ENCODE results near the gene MAZ.
"Not testable (repeated sequence)": the region's sequence is repeated elsewhere in the genome, so short reads cannot be mapped to it uniquely, and the experiment has no call there.

Gene MAZ

GRCh38 chr16:29784901-29785500, 21.3 kb upstream of the MAZ start:
- DNase-seq (ENCODE audit: low read depth) = no peak

DNA sequence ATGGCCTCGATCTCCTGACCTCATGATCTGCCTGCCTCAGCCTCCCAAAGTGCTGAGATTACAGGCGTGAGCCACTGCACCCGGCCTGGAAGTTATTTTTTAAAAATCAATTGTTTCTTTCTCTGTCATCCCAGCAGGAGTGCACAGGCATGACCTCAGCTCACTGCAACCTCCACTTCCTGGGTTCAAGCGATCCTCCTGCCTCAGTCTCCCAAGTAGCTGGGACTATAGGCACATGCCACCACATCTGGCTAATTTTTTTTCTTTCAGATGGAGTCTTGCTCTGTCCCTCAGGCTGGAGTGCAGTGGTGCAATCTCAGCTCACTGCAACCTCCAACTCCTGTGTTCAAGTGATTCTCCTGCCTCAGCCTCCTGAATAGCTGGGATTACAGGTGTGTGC, 19.2 kb upstream of the MAZ start:
- DNase-seq (ENCODE audit: low read depth) = not testable (repeated sequence)

- no peak for DNase-seq (ENCODE audit: low read depth)
Measured at GRCh38 chr16:29789775-29790182, 16.6 kb upstream of the MAZ start.

DNA sequence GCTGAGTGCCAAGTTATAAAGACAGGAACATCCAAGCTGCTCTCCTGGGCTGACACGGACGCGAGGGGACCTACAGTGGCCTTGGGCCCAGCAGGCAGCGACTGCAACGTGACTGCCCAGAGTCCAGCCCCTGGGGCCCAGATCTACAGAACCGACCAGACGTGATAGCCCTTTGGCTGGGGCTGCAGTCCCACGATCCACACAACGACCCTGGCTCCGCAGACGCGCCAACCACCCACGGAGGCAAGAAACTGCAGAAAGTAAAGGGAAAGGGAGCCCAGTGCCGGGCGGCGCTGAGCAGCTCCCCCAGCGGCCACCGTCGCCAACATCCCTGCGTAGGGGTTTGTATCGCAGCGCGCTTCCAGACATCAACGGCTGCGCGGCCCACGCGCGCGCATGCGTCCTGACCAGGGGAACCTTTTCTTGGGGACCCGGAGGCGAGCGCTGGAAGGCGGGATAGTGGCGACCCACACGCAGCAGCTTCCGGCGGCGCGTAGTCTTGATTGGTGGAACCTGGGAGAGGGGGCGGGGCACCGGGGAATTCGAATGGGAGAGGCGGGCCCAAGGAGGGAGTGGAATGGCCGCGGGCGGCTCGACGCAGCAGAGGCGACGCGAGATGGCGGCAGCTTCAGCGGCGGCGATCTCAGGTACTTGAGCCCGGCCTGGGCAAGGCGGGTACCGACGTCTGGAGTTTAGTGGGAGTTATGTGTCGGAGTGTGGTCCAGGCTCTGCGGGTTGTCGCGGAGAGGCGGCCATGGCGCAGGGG, 16.0 kb upstream of the MAZ start, which contains the start of gene KIF22:
KIF22 (plus strand) TSS at position 569 of the 766 bp plus-strand sequence; CDS start at position 578, 9 bp downstream.
- peak; percentile 96 for DNase-seq (ENCODE audit: low read depth)

DNA sequence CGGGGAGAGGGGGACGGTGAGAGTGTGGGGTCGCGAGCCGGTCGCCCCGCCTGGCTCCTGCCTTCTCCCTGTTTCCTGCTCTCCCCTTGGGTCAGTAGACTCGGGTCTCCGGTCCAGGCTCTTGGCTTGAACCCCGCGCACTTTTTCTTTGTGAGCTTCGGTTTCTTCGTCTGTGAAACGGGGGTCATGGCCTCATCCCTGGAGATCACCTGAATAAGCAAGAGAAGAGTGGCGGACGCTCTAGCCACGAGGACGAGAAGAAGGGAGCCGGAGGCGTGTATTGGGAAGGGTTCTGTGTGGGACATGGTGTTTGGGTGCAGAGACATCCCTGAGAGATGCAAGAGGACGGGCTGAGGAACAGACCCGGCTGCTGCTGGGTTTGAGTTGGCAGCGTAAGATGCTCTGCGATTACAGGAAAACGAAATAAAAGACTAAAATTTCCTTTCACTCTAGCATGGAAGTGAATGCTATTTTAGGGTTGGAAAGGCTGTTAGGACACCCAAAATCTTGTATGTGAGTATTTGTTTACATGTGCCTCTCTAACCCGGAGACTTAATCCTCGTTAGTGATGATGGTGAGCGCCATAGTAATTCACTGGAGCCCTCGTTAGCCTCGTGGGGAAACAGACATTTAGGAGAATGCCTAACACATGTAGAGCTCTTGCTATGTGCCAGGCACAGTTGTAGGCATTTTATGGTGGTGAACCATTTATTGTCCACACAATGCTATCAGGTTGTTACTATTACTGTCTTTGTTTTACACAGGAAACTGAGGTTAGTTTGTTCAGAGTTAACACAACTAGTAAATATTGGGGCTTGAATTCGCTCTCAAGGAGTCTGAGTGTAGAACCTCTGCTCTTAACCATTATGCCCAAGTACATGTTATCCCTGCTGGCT, 15.1 kb upstream of the MAZ start:
- no peak for DNase-seq (ENCODE audit: low read depth)

- no peak for DNase-seq (ENCODE audit: low read depth)
Measured at GRCh38 chr16:29791845-29792807, 14.2 kb upstream of the MAZ start.

GRCh38 chr16:29793153-29793552, 13.2 kb upstream of the MAZ start:
- not testable (repeated sequence) for DNase-seq (ENCODE audit: low read depth)

DNA sequence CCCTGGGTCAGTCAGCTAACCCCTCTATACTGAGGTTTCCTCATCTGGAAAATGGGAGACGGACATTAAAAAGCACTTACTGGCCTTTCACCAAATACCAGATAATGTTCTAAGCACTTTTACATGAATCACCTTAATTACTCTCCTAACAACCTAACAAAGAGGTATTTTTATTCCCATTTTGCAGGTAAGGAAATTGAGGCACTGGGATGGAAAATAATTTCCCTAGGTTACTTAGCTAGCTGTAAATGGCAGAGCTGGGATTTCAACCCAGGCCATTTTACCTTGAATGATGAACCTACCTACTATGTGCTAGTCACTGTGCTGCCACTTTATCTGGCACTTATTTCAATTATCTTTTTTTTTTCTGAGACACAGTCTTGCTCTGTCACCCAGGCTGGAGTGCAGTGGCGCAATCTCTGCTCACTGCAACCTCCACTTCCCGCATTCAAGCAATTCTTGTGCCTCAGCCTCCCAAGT, 12.1 kb upstream of the MAZ start:
- DNase-seq (ENCODE audit: low read depth) = no peak

DNA sequence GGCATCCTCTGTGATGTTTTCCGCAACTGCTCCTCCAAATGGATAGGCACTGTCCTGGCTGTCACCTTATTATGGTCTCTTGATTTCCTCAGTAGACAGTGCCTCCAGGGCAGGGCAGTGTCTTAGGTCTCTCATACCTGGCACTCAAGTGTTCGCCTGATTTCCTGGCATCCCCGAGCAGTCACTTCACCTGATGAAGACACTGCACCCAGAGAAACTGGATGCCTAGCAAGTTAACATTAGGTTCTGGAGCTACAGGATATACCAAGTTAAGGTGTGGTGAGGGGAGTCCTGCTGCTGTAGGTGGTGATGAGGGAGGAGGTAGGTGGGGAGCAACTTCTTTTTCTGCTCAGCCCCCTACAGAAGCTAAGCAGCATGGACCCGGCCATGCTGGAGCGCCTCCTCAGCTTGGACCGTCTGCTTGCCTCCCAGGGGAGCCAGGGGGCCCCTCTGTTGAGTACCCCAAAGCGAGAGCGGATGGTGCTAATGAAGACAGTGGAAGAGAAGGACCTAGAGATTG, 3.9 kb upstream of the MAZ start:
- DNase-seq (ENCODE audit: low read depth) = no peak

DNA sequence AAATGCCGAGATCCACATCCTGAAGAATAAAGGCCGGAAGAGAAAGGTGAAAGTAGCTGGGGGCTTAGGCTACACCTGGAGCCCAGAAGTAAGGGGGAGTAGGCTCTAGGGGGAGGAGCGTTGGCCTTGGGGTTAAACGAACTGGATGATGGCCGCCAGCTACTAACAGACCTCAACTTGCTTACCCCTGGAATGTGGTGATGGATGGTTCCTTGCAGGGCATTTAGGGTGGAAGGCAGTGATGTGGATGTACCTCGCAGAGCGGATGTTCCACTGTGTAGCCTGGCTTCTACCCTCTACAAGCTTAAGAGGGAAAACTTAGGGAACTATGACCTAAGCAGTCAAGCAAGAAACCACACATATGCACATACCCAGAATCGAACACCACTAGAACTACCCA, 2.3 kb upstream of the MAZ start:
- no peak for DNase-seq (ENCODE audit: low read depth)

DNA sequence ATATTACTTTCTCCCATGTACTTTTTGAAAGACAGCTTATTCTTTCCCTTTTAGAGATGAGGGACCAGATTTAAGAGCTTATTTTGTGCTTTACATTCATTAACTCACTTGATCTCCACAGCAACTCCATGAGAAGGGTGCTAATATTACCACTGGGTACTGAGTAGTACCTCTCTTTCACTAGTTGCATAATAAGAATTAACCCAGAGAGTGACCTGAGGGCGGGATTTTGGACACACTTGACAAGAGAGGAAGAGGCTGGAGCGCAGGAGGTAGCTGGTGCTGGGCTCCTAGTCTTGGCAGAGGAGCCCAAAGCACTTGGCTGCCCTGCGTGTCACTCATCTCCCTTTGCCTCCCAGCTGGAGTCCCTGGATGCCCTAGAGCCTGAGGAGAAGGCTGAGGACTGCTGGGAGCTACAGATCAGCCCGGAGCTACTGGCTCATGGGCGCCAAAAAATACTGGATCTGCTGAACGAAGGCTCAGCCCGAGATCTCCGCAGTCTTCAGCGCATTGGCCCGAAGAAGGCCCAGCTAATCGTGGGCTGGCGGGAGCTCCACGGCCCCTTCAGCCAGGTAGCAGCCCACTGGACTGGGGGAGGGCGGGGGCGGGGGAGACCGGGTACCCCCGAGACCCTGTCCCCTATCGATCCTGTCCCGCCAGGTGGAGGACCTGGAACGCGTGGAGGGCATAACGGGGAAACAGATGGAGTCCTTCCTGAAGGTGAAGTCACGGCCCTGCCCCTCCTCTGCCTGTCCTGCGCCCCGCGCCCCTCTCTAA, 1.7 kb upstream of the MAZ start:
- no peak for DNase-seq (ENCODE audit: low read depth)

DNA sequence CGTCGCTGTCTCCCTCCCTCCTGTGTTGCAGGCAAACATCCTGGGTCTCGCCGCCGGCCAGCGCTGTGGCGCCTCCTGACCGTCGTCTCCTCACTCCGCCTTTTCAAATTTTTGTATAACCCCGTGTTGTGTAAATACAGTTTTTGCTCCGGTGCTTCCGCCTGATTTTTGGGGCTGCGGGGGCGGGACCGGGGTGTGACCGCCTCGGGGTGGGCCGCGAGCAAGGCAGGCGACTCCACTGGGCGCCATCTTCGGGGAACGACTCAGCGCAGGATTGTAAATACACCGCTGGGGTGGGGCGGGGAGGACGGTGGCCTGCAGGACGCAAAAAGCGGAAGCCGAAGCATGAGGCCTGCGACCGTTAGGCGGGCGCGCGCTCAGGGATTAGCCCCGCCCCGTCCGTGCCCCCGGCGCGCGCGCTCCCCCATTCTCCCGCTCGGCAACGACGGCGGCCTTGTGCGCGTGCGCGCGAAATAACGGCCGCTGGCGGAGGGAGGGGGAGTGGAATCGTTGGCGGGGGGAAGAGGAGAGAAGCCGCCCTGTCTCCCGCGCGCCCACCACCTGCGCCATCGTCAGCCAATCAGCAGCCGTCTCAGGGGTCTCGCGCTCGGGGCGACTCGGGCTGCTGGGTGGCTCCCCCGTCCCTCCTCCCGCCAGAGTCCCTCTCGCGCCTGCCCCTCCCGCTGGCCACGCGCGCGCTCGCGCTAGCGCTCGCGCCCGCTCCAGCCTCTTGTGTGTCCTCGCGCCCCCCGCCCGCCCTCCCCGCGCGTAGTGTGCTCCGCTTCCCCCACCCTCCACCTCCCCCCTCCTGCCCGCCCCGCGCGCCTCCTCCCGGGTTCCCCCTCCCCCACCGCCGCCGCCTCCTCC, 864 bp upstream of the MAZ start:
- peak; percentile 86 for DNase-seq (ENCODE audit: low read depth)

- DNase-seq (ENCODE audit: low read depth) = no peak
Measured at GRCh38 chr16:29806641-29807425, 504 bp downstream of the MAZ start.

DNA sequence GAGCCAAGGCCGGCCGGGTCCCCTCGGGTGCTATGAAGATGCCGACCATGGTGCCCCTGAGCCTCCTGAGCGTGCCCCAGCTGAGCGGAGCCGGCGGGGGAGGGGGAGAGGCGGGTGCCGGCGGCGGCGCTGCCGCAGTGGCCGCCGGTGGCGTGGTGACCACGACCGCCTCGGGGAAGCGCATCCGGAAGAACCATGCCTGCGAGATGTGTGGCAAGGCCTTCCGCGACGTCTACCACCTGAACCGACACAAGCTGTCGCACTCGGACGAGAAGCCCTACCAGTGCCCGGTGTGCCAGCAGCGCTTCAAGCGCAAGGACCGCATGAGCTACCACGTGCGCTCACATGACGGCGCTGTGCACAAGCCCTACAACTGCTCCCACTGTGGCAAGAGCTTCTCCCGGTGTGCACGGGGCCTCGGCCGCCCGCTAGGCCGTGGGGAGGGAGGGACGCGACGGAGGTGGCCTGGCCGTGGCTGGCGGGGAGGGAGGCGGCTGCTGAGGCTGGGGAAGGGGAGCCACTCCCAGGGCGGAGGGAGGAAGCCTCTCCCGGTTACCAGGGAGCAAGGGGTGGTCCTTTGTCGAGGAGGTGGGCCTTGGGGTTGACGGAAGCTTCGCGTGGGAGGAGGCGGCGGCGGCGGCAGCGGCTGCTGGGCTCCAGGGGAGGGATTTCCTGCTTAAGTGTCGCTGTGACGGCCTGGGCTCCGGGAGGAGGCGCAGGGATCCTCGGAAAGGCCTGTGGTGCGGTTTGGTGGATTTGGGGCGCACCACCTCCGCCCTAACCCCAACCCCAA, 1.3 kb downstream of the MAZ start:
- no peak for DNase-seq (ENCODE audit: low read depth)

DNA sequence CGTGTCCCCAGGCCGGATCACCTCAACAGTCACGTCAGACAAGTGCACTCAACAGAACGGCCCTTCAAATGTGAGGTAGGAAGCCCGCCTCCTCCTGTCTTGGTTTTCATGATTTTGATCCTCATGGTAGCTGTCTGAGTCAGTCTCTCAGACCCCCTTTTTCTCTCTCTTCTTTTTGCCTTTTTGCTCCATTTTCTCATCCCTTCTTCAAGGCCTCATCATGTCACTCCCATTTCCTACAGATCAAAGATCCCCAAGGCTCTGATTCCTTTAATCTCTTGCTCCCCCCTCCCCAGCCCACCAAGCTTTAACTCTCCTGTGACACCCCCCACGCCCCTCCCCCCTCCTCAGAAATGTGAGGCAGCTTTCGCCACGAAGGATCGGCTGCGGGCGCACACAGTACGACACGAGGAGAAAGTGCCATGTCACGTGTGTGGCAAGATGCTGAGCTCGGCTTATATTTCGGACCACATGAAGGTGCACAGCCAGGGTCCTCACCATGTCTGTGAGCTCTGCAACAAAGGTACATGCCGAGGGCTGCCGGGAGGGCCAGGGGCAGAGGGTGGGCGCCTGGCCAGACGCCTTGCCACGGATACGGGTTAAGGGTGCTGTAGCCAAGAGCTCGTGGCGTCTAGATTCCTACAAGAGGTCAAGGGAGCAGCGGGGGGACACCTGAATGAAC, 2.0 kb downstream of the MAZ start:
- DNase-seq (ENCODE audit: low read depth) = no peak

DNA sequence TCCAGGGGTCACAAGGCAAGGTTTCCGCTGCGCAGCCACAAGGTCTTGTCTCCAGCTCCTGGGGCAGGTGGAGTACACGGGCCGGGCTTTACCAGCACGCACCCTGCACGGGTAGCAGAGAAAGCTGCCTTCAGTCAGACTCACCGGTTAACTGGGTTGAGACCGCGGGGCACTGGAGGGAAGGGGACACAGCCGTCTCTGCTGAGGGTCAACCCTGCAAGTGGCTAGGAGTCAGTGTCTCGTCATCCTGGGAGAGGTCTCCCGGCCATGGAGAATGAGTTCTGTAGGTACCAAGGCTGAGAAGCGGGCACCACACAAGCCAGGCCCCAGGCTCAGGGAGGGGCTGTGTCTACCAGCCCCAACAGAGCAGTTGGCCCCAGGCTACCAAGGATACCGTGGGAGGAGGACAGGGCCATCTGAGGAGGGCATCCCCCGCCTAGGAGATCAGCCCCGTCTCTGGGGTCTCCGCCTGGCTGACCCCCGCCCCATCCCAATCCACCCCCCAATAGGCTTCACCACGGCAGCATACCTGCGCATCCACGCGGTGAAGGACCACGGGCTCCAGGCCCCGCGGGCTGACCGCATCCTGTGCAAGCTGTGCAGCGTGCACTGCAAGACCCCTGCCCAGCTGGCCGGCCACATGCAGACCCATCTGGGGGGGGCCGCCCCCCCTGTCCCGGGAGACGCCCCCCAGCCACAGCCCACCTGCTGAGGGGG, 2.9 kb downstream of the MAZ start:
- DNase-seq (ENCODE audit: low read depth) = no peak
